Left lung (tissue), 10 donors: Measurements from ENCODE around the gene HRCT1. TPM values are rescaled to one million over a fixed set of nuclear protein-coding genes. Genes with fewer than 3 reads are reported as not detected.

ENCODE experiments used
- ATAC-seq: fragments of 200-7000 bp; cut with Tn5 transposase; one replicate; pipeline ENCODE4 v1.9.1; 2020; ENCODE audit warnings: moderate library complexity
- DNase-seq, 4 donors: peaks; one replicate each; pipeline ENCODE4 v3.0.0-alpha.2; 2013 to 2020
- H3K27ac ChIP-seq, 2 donors: fragments of 200-600 bp; sonication (generic) in 1 of 2; one replicate each; pipeline versions ENCODE4 v1.5.0 to v1.8.0; 2020 to 2021
- H3K27me3 ChIP-seq, 2 donors: fragments of 200-600 bp; sonication (generic) in 1 of 2; one replicate each; pipeline versions ENCODE4 v1.5.0 to v1.8.0; 2020 to 2021
- H3K36me3 ChIP-seq, 2 donors: fragments of 200-600 bp; sonication (generic) in 1 of 2; one replicate each; pipeline versions ENCODE4 v1.5.0 to v1.8.0; 2020 to 2021
- H3K4me1 ChIP-seq, 2 donors: fragments of 200-600 bp; one replicate each; pipeline ENCODE4 v1.8.0; 2021
- H3K4me3 ChIP-seq, 2 donors: fragments of 200-600 bp; sonication (generic) in 1 of 2; one replicate each; pipeline versions ENCODE4 v1.5.0 to v1.8.0; 2020 to 2021; ENCODE audit warnings: mild to moderate bottlenecking in 1 of 2
- H3K9me3 ChIP-seq, 2 donors: fragments of 200-600 bp; sonication (generic) in 1 of 2; one replicate each; pipeline versions ENCODE4 v1.5.0 to v1.8.0; 2020 to 2021
- intact Hi-C, 2 donors: fragments of 100-400 bp; cut with DNase I; formaldehyde crosslinking; loops; one replicate each; pipeline versions ENCODE4 v1.11.2 to v1.14.2; 2022
- polyA plus RNA-seq, 6 donors: library from polyadenylated mRNA; unstranded; fragments of 120-200 nt; gene quantifications; one replicate each; pipeline ENCODE4 v1.2.1, GENCODE V29; 2013; ENCODE audit not compliant: insufficient read length in 6 of 6
- total RNA-seq, 2 donors: library from RNA; stranded (reverse); fragmentation: NEBNext Ultra II Directional; extraction: Animal tissue kit (Norgen Biotek cat#: 25700); gene quantifications; one replicate each; pipeline ENCODE4 v1.2.1, GENCODE V29; 2021
- TF ChIP-seq, protein P1 (sequence below), 2 donors: fragments of 200-600 bp; sonication (generic) in 1 of 2; IDR thresholded peaks; one replicate each; pipeline versions ENCODE4 v1.5.0 to v1.8.0; 2021; ENCODE audit warnings: antibody characterized with exemption in 2 of 2
- donor health status: DM: no; HTN: yes; CAD: no.
- donor health status: DM: no; HTN: no; CAD: no.

HRCT1 gene
- total and polyA plus RNA-seq, 8 donors = 0.29 to 3.1 (median 0.71) TPM; not detected in 1

DNA sequence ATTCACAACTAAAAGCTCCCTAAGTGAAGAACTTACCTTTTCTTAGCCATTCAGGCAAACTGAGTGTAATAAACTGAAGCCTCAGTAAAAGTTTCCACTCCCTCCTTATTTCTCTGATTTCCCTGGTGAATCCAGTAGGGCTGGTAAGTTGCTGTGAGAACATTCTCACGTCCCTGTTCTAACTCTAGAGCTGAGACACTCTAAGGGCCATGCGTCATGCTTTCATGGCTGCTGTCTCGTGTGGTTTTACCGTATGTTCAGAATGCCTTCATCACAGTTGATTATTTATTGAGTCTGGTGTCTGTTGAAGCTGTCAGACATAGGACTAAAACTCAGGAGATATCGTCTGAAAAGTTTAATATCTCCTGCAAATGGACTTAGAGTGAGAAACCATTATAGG lies 50.6 kb downstream of the HRCT1 start:
- Histone ChIP-seq H3K36me3 (no peaks in the 10 kb centered on the region), H3K4me3 (no peak overlapping the region), H3K27ac (no peak overlapping the region), H3K9me3 (no peaks in the 10 kb centered on the region), H3K27me3 (no peaks in the 10 kb centered on the region), H3K4me1 (no peaks in the 10 kb centered on the region)
- DNase-seq = no peak
- intact Hi-C loops = no loop called here
- ATAC-seq = no peak
- TF ChIP-seq, protein P1, sequence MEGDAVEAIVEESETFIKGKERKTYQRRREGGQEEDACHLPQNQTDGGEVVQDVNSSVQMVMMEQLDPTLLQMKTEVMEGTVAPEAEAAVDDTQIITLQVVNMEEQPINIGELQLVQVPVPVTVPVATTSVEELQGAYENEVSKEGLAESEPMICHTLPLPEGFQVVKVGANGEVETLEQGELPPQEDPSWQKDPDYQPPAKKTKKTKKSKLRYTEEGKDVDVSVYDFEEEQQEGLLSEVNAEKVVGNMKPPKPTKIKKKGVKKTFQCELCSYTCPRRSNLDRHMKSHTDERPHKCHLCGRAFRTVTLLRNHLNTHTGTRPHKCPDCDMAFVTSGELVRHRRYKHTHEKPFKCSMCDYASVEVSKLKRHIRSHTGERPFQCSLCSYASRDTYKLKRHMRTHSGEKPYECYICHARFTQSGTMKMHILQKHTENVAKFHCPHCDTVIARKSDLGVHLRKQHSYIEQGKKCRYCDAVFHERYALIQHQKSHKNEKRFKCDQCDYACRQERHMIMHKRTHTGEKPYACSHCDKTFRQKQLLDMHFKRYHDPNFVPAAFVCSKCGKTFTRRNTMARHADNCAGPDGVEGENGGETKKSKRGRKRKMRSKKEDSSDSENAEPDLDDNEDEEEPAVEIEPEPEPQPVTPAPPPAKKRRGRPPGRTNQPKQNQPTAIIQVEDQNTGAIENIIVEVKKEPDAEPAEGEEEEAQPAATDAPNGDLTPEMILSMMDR (IDR thresholded peaks at IDR 0.05) = no peak

Other genes with a start within 250 kb of the HRCT1 start
- gene RMRP, start 248.2 kb upstream of the HRCT1 start, total RNA-seq = over 10,000 TPM; 27,227 to 27,465 TPM
- not detected for gene RMRP, start 248.2 kb upstream of the HRCT1 start, polyA plus RNA-seq
- gene CCDC107, start 247.9 kb upstream of the HRCT1 start, total RNA-seq = 10 to 100 TPM; 24.7 to 25.6 TPM
- 10 to 100 TPM in 5 of 6 donors, 1 to 10 TPM in 1; 9.2 to 18.2 (median 11.3) TPM for gene CCDC107, start 247.9 kb upstream of the HRCT1 start, polyA plus RNA-seq
- 1 to 10 TPM; 1.5 to 3.1 TPM for gene ARHGEF39, start 241.0 kb upstream of the HRCT1 start, total RNA-seq
- 10 to 100 TPM in 4 of 6 donors, 1 to 10 TPM in 2; 7.6 to 17.7 (median 11.2) TPM for gene ARHGEF39, start 241.0 kb upstream of the HRCT1 start, polyA plus RNA-seq
- under 1 TPM in 1 of 2 donors, not detected in 1; 0.26 TPM for gene CA9, start 232.3 kb upstream of the HRCT1 start, total RNA-seq
- gene CA9, start 232.3 kb upstream of the HRCT1 start, polyA plus RNA-seq = 1 to 10 TPM in 4 of 6 donors, under 1 TPM in 2; 0.86 to 1.8 (median 1.3) TPM
- gene TPM2, start 216.3 kb upstream of the HRCT1 start, total RNA-seq = 100 to 1,000 TPM; 145 to 211 TPM
- gene TPM2, start 216.3 kb upstream of the HRCT1 start, polyA plus RNA-seq = 100 to 1,000 TPM; 167 to 261 (median 192) TPM
- gene TLN1, start 174.0 kb upstream of the HRCT1 start, total RNA-seq = 100 to 1,000 TPM; 314 to 471 TPM
- 100 to 1,000 TPM; 152 to 206 (median 174) TPM for gene TLN1, start 174.0 kb upstream of the HRCT1 start, polyA plus RNA-seq
- 10 to 100 TPM; 39.3 to 42.4 TPM for gene CREB3, start 173.5 kb upstream of the HRCT1 start, total RNA-seq
- 10 to 100 TPM; 31.2 to 42.3 (median 38.7) TPM for gene CREB3, start 173.5 kb upstream of the HRCT1 start, polyA plus RNA-seq
- gene GBA2, start 157.0 kb upstream of the HRCT1 start, total RNA-seq = 10 to 100 TPM; 63.3 to 71.4 TPM
- 100 to 1,000 TPM in 1 of 6 donors, 10 to 100 TPM in 5; 85.7 to 113 (median 95.2) TPM for gene GBA2, start 157.0 kb upstream of the HRCT1 start, polyA plus RNA-seq
- gene RGP1, start 156.9 kb upstream of the HRCT1 start, total RNA-seq = 10 to 100 TPM; 26.9 to 30.3 TPM
- 10 to 100 TPM; 23.0 to 32.1 (median 29.5) TPM for gene RGP1, start 156.9 kb upstream of the HRCT1 start, polyA plus RNA-seq
- gene MSMP, start 151.9 kb upstream of the HRCT1 start, total RNA-seq = 1 to 10 TPM in 1 of 2 donors, not detected in 1; 1.1 TPM
- 1 to 10 TPM in 1 of 6 donors, not detected in 5; 1.2 TPM for gene MSMP, start 151.9 kb upstream of the HRCT1 start, polyA plus RNA-seq
- 10 to 100 TPM; 17.6 to 21.9 TPM for gene NPR2, start 114.6 kb upstream of the HRCT1 start, total RNA-seq
- gene NPR2, start 114.6 kb upstream of the HRCT1 start, polyA plus RNA-seq = 10 to 100 TPM; 40.9 to 58.6 (median 47.9) TPM
- 1 to 10 TPM; 1.8 to 6.2 TPM for gene SPAG8, start 93.9 kb upstream of the HRCT1 start, total RNA-seq
- gene SPAG8, start 93.9 kb upstream of the HRCT1 start, polyA plus RNA-seq = 10 to 100 TPM in 3 of 6 donors, 1 to 10 TPM in 3; 6.1 to 13.8 (median 9.3) TPM
- gene HINT2, start 91.2 kb upstream of the HRCT1 start, total RNA-seq = 10 to 100 TPM; 29.3 to 45.3 TPM
- 10 to 100 TPM; 26.3 to 43.8 (median 32.9) TPM for gene HINT2, start 91.2 kb upstream of the HRCT1 start, polyA plus RNA-seq
- gene FAM221B, start 77.5 kb upstream of the HRCT1 start, total RNA-seq = not detected
- under 1 TPM; 0.24 to 0.90 (median 0.39) TPM for gene FAM221B, start 77.5 kb upstream of the HRCT1 start, polyA plus RNA-seq
- 10 to 100 TPM in 1 of 2 donors, 1 to 10 TPM in 1; 6.4 to 12.7 TPM for gene TMEM8B, start 77.0 kb upstream of the HRCT1 start, total RNA-seq
- gene TMEM8B, start 77.0 kb upstream of the HRCT1 start, polyA plus RNA-seq = 10 to 100 TPM; 25.3 to 30.7 (median 27.2) TPM
- gene OR13J1, start 35.8 kb upstream of the HRCT1 start, total RNA-seq = not detected
- under 1 TPM in 1 of 6 donors, not detected in 5; 0.10 TPM for gene OR13J1, start 35.8 kb upstream of the HRCT1 start, polyA plus RNA-seq
- 1 to 10 TPM; 5.4 to 6.8 TPM for gene SPAAR, start 3.3 kb downstream of the HRCT1 start, total RNA-seq
- 1 to 10 TPM; 2.9 to 4.2 (median 3.4) TPM for gene SPAAR, start 3.3 kb downstream of the HRCT1 start, polyA plus RNA-seq
- gene OR2S2, start 52.0 kb downstream of the HRCT1 start, total RNA-seq = under 1 TPM in 1 of 2 donors, not detected in 1; 0.32 TPM
- gene OR2S2, start 52.0 kb downstream of the HRCT1 start, polyA plus RNA-seq = not detected
- gene RECK, start 130.7 kb downstream of the HRCT1 start, total RNA-seq = 10 to 100 TPM; 18.5 to 20.7 TPM
- 10 to 100 TPM; 22.0 to 23.7 (median 23.0) TPM for gene RECK, start 130.7 kb downstream of the HRCT1 start, polyA plus RNA-seq
- gene GLIPR2, start 230.5 kb downstream of the HRCT1 start, total RNA-seq = 10 to 100 TPM; 47.7 to 94.5 TPM
- 10 to 100 TPM; 33.0 to 37.7 (median 34.4) TPM for gene GLIPR2, start 230.5 kb downstream of the HRCT1 start, polyA plus RNA-seq